IPS DF 4.7 (cell line): Measurements from ENCODE around the gene SPEM2.
"Not testable (repeated sequence)": the region's sequence is repeated elsewhere in the genome, so short reads cannot be mapped to it uniquely, and the experiment has no call there.

ENCODE experiments used
- DNase-seq: peaks from one replicate; pipeline ENCODE4 v3.0.0-alpha.2; 2013; ENCODE audit warnings: low spot score; ENCODE audit errors: extremely low read depth

The SPEM2 gene

DNA sequence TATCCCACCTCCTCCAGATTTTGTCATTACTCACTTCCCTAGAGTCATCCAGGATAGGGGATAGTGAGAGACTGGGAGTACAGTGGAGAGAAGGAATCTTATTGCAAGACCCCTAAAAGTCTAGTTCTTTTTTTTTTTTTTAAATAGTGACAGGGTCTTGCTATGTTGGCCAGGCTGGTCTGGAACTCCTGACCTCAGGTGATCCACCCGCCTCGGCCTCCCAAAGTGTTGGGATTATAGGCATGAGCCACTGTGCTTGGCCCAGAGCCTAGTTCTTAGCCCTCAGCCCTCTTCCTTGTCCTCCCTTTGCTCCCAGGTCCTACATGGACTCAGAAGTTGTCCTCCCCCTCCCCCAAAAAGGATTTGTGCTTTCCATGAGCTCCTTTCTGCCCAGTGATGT is 16.7 kb downstream of the SPEM2 start:
- no peak for DNase-seq

DNA sequence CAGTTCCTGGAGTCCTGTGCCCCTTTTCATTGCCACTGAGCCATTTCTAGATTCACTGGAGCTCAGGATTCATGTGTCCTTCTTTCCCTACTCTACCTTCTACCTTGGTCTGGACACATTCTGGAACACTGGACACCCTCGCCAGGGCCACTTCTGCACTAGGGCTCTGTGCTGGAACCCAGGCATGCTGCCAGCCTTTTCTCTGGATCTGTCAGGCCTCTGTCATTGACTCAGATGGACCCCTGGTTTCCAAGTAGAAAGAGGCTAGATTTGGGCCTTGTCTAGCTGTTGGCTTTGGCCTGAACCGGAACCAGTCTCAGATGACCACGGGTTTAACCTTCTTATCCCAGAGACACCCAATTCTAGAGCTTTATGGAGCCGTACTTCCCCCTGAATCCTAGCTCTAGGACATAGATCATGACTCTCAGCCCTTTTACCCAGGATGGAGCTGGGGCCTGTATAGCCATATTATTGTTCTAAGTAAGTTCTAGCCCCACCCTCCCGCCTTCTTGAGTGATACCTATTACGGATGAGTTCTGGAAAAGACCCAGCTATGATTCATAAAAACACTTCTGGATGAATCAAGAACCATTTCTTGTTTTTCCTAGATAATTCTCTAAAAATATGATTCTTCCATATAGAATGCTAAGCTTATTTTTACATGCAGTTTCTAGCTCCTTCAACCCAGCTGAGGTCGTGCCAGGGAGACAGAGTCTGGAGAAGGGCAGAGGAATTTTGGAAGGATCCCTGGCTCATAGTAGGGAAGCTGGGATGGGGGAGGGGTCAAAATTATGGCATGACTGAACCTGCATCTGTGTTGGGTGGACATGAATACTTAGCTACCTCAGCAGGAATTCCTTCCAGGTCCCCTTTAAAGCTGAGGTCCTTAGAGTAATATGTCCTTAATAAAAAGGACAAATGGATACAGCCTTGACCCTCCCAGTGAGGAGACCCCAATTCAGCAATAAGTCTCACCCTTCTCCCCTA is 18.4 kb downstream of the SPEM2 start:
- DNase-seq = no peak

DNA sequence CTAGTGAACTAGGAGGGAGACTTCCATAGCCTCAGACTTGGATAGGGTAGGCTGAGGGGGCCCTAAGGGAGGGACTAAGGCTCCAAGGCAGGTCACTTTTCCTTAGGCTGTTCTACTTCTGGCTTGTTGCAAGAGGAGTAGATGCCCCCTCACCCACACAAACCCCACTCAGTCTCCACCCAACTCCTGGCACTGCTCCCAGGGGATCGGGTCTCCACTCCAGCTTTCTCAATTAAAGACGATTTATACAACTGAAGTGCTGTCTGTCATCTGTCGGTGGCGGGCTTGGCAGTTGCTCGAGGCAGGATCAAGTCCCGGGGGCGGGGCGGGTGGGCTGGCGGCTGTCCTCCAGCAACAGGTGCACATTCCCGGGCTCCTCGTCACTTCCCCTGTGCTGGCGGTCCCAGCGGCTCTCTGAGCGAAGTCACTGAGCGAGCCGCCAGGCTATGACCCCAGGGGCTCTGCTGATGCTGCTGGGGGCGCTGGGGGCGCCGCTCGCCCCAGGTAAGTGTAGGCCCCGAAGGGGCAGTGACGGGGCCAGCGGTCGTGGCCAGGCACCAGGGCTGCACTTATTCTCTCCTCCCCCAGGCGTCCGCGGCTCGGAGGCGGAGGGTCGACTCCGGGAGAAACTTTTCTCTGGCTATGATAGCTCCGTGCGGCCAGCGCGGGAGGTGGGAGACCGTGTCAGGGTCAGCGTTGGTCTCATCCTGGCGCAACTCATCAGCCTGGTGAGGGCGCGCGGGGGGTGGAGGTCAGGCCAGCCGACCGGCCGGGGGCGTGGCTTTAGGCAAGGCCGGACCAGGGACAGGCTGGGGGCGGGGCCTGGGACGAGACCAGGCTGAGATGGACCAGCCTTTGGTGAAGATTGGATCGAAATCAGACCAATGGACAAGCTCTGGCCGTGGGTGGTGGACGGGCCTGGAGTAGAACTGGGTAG is 19.5 kb downstream of the SPEM2 start, which contains the start of gene CHRNB1:
TSS of gene CHRNB1 (plus strand) at position 380 of the 937 bp plus-strand sequence. CDS start at position 447, 67 bp downstream.
- DNase-seq = no peak

DNA sequence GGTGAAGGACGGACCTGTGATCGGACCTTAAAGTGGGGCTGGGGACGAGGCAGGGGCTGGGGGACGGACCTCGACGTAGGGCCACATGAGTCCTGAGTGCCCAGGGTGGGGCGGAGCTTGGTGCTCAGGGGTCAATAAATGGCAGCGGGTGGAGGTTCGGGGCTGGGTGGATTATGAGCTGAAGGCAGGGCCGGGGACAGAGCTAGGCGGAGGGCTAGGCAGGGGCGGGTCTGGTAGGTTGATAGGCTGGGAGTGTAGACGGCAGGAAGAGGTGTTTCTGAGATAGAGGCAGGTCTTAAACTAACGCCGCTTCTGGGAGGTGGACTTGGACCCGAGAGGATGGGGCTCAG is 20.2 kb downstream of the SPEM2 start:
- DNase-seq = peak; percentile 64

DNA sequence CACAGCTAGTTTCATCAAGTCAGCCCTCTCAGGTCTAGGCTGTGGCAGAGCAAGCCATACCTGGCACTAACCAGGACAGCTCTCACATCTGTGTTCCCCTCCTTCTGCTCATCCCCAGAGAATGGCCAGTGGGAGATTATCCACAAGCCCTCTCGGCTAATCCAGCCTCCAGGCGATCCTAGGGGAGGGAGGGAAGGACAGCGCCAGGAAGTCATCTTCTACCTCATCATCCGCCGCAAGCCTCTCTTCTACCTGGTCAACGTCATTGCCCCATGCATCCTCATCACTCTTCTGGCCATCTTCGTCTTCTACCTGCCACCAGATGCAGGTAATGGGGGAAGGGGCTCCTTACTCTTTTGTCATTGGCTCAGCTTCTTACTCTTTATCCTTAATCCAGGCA is 23.0 kb downstream of the SPEM2 start:
- DNase-seq = no peak

DNA sequence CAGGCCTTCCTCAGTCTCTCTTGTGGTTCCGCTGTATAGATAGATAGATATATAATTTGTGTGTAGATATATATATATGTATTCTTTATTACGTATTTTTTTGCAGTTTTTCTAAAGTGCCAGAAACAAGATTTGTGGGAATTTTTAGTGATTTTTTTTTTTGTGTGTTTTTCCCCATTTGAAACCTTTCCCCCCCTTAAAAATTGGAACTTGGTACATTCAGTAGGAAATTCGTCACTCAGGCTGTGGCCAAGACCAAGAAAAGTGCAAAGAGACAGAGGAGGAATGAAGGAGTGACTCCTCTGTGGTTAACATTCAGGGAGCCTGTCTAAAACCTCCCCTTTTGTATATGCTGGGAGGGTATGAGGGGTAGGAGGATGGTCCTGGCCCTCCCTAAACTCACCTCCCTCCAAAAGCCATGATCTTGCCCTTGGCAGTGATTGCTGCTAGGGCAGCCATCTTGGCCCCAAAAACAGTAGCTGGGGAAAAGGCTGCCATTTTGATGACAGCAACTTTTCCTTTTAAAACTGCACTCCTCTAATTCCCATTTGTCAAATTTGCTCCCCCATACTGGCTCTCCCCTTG is 34.6 kb downstream of the SPEM2 start:
- no peak for DNase-seq

DNA sequence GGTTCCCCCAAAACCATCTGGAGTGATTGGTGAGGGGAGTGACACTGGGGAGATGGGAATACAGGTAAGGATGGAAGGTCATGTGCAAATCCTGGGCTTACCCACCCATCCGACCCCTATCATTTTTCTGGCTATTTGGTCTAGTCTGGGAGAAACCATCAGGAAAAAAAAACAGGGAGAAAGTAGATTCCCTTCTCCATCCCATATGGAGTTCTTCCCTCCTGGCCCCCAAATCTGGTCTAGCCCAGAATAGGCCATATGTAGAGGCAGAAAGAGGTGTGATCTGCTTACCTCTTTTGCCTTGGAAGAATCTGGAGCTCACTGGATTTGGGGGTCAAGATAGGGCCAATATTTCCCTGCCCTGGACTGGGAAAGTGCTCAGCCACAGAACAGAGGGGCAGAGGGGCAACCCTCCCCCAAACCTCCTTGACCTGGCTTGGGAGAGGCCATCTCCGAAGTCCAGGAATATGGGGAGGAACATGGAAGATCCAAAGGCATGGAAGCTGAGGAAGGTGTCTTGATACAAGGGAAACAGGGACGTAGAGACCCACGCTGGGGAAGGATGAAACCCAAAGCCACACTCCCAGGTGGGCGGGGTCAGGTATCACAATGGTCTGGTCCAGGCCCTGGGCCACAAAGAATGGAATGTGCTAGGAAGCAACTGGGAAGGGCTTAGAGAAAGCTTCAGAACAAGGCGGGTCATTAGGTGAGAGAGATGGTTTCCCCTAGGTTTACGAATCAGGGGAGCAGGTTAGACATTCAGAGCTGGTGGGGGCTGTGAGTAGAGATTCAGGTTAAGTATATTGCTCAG is 35.6 kb downstream of the SPEM2 start:
- DNase-seq = no peak

DNA sequence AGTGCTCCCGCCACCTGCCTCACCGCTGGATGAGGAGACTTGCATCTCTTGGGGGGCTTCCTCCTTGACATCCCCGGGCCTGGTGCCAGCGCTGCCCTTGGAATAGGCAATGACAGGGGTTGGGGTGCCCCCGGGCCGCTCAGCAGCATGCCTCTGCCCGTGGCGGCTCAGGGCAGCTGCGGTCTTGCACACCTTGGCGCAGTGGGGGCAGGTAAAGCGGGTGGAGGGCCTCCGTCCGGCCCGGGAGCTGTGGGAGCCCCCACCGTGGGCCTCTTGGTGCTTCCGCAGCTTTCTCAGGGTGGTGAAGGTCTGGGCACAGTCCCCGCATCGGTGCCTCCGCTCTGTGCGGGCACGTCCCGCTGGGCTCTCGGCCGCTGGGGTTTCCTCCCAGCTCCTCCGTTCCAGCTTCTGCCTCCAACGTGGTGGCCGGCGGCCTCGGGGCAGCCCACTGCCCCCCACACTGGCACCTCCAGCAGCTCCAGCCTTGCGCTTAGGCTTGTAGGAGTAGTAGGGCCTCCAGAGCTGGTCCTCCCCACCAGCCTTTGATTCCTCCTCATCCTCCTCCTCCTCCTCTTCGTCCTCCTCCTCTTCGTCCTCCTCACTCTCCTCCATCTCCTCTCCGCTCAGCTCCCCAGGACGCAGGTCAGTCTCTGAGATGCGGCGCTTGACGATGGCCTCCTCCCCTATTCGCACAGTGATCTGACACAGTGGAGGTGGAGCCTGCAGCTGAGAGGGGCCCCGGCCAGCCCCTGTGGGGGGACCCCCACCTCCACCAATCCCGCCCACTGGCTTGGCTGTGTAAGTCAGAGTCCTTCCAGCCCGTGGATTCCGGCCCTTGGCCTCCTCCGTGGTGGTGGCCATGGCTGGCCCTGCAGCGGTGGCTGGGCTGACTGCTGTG is 37.3 kb downstream of the SPEM2 start:
- no peak for DNase-seq

DNA sequence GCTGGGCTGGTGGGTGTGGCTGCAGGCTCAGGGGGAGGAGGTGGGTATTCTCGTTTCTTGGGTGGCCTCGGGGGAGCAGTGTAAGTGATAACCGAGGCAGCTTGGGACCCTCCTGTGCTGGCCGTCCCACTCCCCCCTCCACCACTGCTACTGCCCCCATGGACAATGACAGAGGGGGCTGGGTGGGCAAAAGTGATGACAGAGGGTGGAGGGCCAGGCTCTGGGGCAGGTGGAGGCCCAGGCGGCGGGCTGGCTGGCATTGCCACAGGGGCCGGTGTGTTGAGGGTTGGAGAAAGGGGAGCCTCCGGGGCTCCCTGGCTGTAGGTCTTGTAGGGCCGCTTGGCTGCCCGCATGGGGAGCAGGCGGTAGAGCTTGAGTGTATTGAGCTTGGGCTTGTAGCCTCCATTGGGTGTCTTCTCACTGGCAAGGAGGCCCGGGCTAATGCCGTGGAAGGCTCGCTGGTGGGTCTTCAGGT is 38.0 kb downstream of the SPEM2 start:
- DNase-seq = no peak

DNA sequence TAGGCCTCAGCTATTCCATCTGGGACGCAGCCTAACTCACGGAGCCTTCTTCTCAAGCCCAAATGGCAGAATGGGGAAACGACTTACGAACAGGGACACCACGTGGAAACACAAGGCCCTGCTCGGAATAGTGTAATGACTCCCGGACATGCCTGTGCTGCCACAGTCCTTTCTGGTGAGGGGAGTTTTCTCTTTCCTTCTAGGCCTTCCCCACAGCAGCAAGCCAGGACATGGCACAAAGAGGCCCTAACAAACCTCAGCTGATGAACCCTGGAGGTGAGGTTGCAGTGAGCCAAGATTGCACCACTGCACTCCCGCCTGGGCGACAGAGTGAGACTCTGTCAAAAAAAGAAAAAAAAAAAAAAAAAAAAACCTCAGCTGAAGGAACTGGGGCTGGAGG is 38.7 kb downstream of the SPEM2 start:
- DNase-seq = no peak

DNA sequence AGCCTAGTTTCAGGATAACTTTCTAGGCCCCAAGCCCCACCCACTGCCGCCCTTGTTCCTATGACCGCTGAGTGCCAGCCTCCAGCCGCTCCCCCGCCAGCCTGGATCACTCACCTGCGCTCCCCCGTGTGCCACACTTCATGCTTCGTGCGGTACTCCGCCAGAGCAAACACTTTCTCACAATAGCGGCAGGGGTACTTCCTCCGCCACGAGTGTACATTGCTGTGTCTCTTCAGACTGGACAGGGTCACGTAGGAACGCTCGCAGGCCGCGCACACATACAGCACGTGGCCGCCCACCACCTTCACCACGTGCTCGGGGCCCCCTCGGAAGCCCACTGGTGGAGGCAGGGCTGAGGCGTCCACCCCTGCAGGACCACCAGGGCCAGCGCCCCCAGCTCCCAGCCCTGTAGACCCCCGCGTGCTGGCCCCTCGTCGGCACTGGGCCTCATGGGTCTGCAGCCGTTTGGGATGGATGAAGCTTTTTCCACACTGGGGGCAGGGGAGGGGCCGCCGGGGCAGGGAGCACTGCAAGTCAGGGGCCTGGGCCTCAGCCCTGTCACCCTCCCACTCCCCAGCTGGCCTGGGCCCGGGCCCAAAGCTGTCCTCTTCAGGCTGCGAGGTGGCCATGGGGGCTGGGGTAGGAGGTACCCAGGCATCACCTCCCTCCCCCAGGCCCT is 40.3 kb downstream of the SPEM2 start:
- DNase-seq = no peak

DNA sequence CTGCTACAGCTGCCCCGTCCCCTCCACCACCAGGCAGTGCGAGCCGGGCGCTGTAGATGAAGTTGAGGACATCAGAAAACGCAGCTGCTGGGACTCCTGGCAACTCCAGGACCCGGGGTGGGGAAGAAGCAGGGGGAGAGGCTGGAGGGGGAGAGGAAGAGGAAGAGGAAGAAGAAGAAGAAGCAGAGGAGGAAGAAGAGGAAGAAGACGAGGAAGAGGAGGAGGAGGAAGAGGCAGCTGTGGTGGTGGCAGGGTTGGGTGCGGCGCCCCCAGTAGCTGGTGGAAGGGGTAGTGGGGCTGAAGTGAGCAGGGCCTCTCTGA is 40.9 kb downstream of the SPEM2 start:
- DNase-seq = no peak

DNA sequence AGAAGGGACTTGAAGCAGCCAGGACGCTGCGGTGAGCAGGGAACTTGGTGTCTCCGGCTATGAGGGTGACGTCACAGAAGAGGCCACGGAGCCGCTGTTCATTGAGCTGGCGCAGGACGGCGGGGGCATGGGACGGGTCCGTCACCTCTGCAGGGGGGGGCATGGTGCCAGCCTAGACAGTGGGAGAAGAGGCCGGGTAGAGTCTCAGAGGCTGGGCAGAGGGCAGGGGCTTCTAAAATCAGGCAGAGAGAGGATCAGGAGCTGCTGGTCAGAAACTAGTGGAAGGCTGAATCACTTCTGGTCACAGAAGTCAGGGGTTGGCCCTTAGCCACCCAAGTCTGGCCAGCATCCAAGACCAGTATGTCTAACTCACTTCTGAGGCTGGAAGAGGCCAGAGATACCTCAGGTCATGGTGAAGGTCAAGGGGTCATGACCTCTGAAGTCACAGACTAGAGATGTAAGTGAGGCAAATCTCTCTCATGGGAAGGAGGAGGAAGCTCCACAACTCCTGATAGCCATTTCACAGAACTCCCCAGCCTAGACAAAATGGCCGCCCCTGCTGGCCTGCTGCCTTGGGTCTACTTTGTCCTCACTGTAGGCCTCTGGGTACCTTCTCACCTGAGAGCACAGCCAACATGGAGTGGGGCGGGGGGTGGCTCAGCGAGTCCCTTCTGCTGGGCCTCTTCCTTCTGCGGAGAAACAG is 41.4 kb downstream of the SPEM2 start:
- DNase-seq = no peak

DNA sequence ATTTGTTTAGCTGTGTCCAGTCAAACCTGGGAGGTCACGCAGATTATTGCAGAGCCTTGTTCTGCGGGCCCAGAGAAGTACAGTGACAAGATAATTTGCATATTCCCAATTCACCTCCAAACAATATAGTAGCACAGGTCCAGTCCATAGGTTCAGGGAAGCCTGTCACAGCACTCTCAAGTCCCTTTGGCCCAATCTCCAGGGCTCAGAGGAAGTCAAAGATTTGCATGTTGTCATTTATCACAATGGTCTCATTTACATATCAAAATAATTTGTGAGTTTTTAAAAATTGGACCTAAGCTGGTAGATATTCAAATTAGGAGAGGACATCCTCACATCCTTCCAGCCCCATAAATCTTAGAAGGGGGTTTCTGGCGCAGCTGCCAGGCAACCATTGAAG is 42.1 kb downstream of the SPEM2 start:
- DNase-seq = no peak

DNA sequence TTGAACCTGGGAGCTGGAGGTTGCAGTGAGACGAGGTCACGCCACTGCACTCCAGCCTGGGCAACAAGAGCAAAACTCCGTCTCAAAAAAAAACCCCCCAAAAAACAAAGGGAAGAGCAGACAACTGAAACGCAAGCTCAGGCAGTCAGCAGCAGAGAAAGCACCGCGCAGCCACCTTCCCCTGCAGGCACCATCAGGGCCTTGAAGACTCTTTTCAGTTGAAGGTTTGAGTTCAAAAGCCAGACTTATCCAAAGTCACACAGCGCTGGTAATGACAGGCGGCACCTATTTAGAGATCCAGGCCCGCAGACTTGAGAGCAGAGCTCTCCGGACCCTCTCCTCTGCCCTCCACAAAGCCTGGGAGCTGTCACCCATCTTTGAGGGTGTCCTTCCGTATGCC is 42.9 kb downstream of the SPEM2 start:
- DNase-seq = no peak

DNA sequence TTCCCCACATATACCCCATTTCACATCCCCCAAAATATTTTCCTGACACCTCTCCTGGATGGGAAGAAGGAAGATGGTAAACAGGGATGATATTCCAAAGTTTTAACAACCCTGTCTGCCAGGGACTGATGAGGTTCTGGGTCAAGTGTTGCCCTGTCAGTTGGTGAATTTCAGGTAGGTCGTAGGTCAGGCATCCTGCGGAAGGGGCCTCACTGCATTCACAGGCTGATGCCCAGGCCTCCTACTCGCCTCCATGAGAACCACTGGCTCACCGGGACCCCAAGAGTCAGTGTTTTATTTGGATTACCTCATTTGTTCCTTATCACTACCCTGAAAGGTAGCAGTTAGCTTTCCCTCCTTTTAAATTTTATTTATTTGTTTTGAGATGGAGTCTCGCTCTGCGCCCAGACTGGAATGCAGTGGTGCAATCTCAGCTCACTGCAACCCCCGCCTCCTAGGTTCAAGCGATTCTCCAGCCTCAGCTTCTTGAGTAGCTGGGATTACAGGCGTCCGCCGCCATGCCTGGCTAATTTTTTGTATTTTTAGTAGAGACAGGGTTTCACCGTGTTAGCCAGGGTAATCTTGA is 43.5 kb downstream of the SPEM2 start:
- DNase-seq = no peak

DNA sequence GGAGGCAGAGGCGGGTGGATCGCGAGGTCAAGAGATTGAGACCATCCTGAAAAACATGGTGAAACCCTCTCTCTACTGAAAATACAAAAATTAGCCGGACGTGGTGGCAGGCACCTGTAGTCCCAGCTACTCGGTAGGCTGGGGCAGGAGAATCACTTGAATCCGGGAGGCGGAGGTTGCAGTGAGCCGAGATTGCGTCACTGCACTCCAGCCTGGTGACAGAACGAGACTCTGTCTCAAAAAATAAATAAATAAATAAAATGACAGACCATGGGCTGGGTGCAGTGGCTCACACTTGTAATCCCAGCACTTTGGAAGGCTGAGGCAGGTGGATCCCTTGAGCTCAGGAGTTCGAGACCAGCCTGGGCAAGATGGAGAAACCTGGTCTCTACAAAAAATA is 44.4 kb downstream of the SPEM2 start:
- DNase-seq = not testable (repeated sequence)

DNA sequence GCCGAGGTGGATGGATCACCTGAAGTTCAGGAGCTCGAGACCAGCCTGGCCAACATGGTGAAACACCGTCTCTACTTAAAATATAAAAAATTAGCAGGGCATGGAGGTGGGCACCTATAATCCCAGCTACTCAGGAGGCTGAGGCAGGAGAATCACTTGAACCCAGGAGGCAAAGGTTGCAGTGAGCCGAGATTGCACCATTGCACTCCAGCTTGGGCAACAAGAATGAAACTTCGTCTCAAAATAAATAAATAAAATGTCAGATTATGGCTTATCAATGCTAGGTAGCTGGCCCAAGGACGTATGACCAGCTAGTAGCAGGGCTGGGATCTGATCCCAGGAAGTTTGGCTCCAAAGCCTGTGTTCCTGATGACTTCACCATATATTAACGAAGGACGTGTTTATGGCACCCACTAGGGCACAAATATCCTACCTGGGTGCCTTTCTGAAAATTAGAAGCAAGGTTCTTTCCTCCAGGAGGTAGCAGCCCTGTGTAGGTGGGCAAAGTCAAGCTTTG is 45.1 kb downstream of the SPEM2 start:
- not testable (repeated sequence) for DNase-seq
